Breast epithelium (tissue), 3 donors: Measurements from ENCODE around the gene ATP8B3.

Source experiments
- CTCF ChIP-seq, 3 donors: fragments of 450-650 bp; IDR thresholded peaks; one replicate each; pipeline ENCODE4 v1.5.1; 2016 to 2017; ENCODE audit warnings: antibody characterized with exemption in 3 of 3, mild to moderate bottlenecking in 3 of 3, moderate library complexity in 3 of 3
- POLR2AphosphoS5 ChIP-seq, 3 donors: sonication (generic); formaldehyde crosslinking; IDR thresholded peaks; one replicate each; pipeline ENCODE4 v1.6.1; 2017; ENCODE audit warnings: antibody characterized with exemption in 3 of 3

GRCh38 chr19:1811472-1811894, 593 bp downstream of the ATP8B3 start:
- TF ChIP-seq POLR2AphosphoS5 (IDR thresholded peaks at IDR 0.05) (peak in 1 of 3 donors; percentile 67), CTCF (IDR thresholded peaks at IDR 0.05) (no peak)
